DND-41 (cell line): ENCODE measurements around the gene AKR7A2.

Experiments used
- ATAC-seq: fragments of 200-7000 bp; cut with Tn5 transposase; 3 replicates; pipeline ENCODE4 v1.9.1; 2021; ENCODE audit warnings: low read depth; ENCODE audit not compliant: insufficient read depth
- DNase-seq: peaks from one replicate; pipeline ENCODE4 v3.0.0-alpha.2; 2020
- H2AFZ ChIP-seq: 2 replicates; pipeline ENCODE4 v1.6.0; 2012; ENCODE audit warnings: low read depth, low read length
- H3K27ac ChIP-seq: 2 replicates; pipeline ENCODE4 v1.5.1; 2012; ENCODE audit warnings: low read length, inconsistent platforms
- H3K27me3 ChIP-seq: fragments of 200-600 bp; sonication (generic); 2 replicates; pipeline ENCODE4 v1.6.0; 2012; ENCODE audit warnings: low read length, mild to moderate bottlenecking, inconsistent platforms; ENCODE audit not compliant: insufficient read depth, poor library complexity
- H3K36me3 ChIP-seq: 2 replicates; pipeline ENCODE4 v1.5.1; 2012; ENCODE audit warnings: low read length, inconsistent platforms; ENCODE audit not compliant: insufficient read depth
- H3K4me1 ChIP-seq: 2 replicates; pipeline ENCODE4 v1.5.1; 2012; ENCODE audit warnings: mild to moderate bottlenecking, low read length; ENCODE audit not compliant: insufficient read depth
- H3K4me2 ChIP-seq: 2 replicates; pipeline ENCODE4 v1.6.0; 2012; ENCODE audit warnings: mild to moderate bottlenecking, moderate library complexity, low read length, inconsistent platforms; ENCODE audit not compliant: insufficient read depth
- H3K4me3 ChIP-seq, 2 experiments: fragments of 200-600 bp in 1 of 2; shearing (Covaris generic) in 1 of 2; 2 replicates each; pipeline ENCODE4 v1.5.1; 2012 to 2016; ENCODE audit warnings: inconsistent platforms in 2 of 2, low read length in 2 of 2, mild to moderate bottlenecking in 2 of 2, low read depth in 1 of 2, moderate library complexity in 1 of 2
- H3K79me2 ChIP-seq: 2 replicates; pipeline ENCODE4 v1.6.0; 2012; ENCODE audit warnings: low read length, inconsistent platforms; ENCODE audit not compliant: insufficient read depth
- H3K9ac ChIP-seq: 2 replicates; pipeline ENCODE4 v1.6.0; 2012; ENCODE audit warnings: low read depth, mild to moderate bottlenecking, inconsistent platforms, low read length, moderate library complexity
- H3K9me3 ChIP-seq: 2 replicates; pipeline ENCODE4 v1.5.1; 2012; ENCODE audit warnings: low read length, moderate library complexity, mild to moderate bottlenecking, inconsistent platforms; ENCODE audit not compliant: insufficient read depth, severe bottlenecking
- H4K20me1 ChIP-seq: 2 replicates; pipeline ENCODE4 v1.6.0; 2012; ENCODE audit warnings: low read length; ENCODE audit not compliant: insufficient read depth
- EZH2 ChIP-seq: IDR thresholded peaks from 3 replicates; pipeline ENCODE4 v1.6.1; 2012; ENCODE audit warnings: borderline replicate concordance, low read depth, mild to moderate bottlenecking, moderate library complexity, low read length, inconsistent platforms; ENCODE audit not compliant: severe bottlenecking
- TF ChIP-seq, protein P1 (sequence below): IDR thresholded peaks from 2 replicates; pipeline ENCODE4 v1.5.1; 2012; ENCODE audit warnings: borderline replicate concordance, low read length, moderate library complexity, mild to moderate bottlenecking; ENCODE audit not compliant: poor library complexity, severe bottlenecking; ENCODE audit errors: extremely low read depth

AKR7A2 gene

DNA sequence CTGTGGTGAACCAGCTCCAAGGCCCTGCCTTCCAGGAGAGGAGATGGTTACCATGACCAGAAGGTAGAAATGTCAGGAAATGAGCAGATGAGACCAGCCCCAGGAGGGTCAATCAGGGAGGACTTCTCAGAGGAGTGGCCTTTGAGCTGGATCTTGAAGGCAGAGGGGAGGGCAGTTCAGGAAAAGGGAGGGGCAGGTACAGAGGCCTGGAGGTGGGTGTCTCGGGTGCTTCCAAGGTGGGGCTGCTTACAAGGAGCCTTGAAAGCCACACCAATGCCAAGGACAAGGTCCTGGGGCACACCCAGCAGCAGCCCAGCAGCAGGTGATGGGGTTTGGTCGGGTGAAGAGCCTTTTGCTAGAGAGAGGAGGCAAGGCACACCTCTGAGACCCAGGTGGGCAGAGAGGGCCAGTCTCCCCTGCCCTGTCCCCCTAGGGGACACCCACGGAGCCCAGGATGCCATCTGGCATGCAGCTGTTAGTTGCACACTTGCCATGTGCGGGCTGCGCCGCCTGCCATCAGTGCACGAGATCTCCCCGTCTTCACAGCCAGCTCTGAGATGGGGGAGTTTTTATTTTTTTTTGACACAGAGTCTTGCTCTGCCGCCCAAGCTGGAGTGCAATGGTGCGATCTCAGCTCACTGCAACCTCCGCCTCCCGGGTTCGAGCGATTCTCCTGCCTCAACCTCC lies 18.6 kb upstream of the AKR7A2 start:
- no peaks in the 10 kb centered on the region for H3K79me2 ChIP-seq
- DNase-seq (no peak), ATAC-seq (no peak)
- H3K4me2 ChIP-seq = no peak overlapping the region
- no peak for TF ChIP-seq EZH2
- TF ChIP-seq, protein P1, sequence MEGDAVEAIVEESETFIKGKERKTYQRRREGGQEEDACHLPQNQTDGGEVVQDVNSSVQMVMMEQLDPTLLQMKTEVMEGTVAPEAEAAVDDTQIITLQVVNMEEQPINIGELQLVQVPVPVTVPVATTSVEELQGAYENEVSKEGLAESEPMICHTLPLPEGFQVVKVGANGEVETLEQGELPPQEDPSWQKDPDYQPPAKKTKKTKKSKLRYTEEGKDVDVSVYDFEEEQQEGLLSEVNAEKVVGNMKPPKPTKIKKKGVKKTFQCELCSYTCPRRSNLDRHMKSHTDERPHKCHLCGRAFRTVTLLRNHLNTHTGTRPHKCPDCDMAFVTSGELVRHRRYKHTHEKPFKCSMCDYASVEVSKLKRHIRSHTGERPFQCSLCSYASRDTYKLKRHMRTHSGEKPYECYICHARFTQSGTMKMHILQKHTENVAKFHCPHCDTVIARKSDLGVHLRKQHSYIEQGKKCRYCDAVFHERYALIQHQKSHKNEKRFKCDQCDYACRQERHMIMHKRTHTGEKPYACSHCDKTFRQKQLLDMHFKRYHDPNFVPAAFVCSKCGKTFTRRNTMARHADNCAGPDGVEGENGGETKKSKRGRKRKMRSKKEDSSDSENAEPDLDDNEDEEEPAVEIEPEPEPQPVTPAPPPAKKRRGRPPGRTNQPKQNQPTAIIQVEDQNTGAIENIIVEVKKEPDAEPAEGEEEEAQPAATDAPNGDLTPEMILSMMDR = no peak
- H3K36me3 ChIP-seq = peaks cover 19% of the 10 kb centered on the region
- H4K20me1 ChIP-seq = no peaks in the 10 kb centered on the region; the same call in 1 of the 2 replicates
- H3K4me3 ChIP-seq = no peak overlapping the region
- H3K4me1 ChIP-seq = no peaks in the 10 kb centered on the region
- no peak overlapping the region for H3K9ac ChIP-seq
- no peaks in the 10 kb centered on the region for H3K9me3 ChIP-seq
- H3K27ac ChIP-seq = no peak overlapping the region
- H3K27me3 ChIP-seq = no peaks in the 10 kb centered on the region
- H2AFZ ChIP-seq = no peak overlapping the region

DNA sequence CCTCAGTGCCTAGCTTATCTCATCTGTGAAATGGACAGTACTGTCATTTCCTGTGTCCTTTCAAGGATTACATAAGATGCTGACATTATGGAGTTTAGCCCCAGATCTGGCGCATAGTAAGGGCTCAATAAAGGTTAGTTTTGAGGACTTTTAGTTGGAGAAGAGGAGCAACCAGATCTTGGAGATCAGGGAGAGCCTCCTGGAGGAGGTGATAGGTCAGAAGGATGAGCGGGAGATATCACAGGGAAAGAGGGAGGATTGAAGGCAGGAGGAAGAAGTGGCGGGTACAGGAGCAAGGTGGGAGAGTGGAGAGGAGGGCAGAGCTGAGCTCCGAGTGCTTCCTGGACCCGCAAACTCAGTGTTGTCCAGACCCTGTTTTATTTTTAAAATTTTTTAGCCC lies 17.7 kb upstream of the AKR7A2 start:
- H2AFZ ChIP-seq = no peak overlapping the region
- H3K27me3 ChIP-seq = no peaks in the 10 kb centered on the region
- no peak overlapping the region for H3K27ac ChIP-seq
- no peaks in the 10 kb centered on the region for H3K79me2 ChIP-seq
- no peak overlapping the region for H3K4me2 ChIP-seq
- no peaks in the 10 kb centered on the region; the same call in 1 of the 2 replicates for H4K20me1 ChIP-seq
- TF ChIP-seq, protein P1 = no peak
- TF ChIP-seq EZH2 = no peak
- DNase-seq = no peak
- peaks cover 25% of the 10 kb centered on the region for H3K36me3 ChIP-seq
- H3K4me3 ChIP-seq = no peak overlapping the region
- H3K4me1 ChIP-seq = no peaks in the 10 kb centered on the region
- H3K9ac ChIP-seq = no peak overlapping the region
- no peak for ATAC-seq
- H3K9me3 ChIP-seq = no peaks in the 10 kb centered on the region

DNA sequence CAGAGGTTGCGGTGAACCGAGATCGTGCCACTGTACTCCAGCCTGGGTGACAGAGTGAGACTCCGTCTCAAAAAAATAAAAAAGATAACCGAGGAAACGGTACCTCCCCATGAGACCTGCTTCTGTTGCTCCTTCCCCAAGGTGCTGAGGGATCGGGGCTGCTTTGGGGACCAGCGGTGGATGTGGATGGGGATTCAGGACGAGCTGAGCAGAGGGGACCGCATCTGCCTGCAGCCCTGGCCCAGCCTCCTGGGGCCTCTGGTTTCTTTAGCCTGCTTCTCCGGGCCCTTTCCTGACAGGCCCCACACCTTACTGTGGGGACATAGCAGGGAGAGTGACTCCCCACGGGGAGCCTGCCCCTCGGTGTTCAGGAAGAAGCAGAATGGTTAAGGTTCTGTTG lies 17.2 kb upstream of the AKR7A2 start:
- no peak for TF ChIP-seq EZH2
- TF ChIP-seq, protein P1 = no peak
- no peaks in the 10 kb centered on the region for H3K27me3 ChIP-seq
- ATAC-seq (no peak), DNase-seq (no peak)
- peaks cover 25% of the 10 kb centered on the region for H3K36me3 ChIP-seq
- no peaks in the 10 kb centered on the region for H3K4me1 ChIP-seq
- no peak overlapping the region for H3K9ac ChIP-seq
- H3K4me2 ChIP-seq = no peak overlapping the region
- H3K4me3 ChIP-seq = no peak overlapping the region
- H2AFZ ChIP-seq = no peak overlapping the region
- H4K20me1 ChIP-seq = no peaks in the 10 kb centered on the region; the same call in 1 of the 2 replicates
- no peaks in the 10 kb centered on the region for H3K9me3 ChIP-seq
- H3K27ac ChIP-seq = no peak overlapping the region
- no peaks in the 10 kb centered on the region for H3K79me2 ChIP-seq
